SJSA1 (cell line): ENCODE measurements around the gene MED12. TPM values are rescaled to one million over a fixed set of nuclear protein-coding genes. Genes with fewer than 3 reads are reported as not detected.
"Not testable (repeated sequence)": the region's sequence is repeated elsewhere in the genome, so short reads cannot be mapped to it uniquely, and the experiment has no call there.

Experiments
- DNase-seq, 2 experiments: peaks; one replicate each; pipeline ENCODE4 v3.0.0-alpha.2; 2015 to 2020; ENCODE audit warnings: low spot score in 2 of 2, low read depth in 1 of 2
- H3K27ac ChIP-seq: fragments of 250-450 bp; sonication (Bioruptor Pico); 2 replicates; pipeline ENCODE4 v1.5.1; 2020; ENCODE audit warnings: mild to moderate bottlenecking, moderate library complexity
- H3K27me3 ChIP-seq: fragments of 250-450 bp; sonication (Bioruptor Pico); replicated peaks from 2 replicates; pipeline ENCODE4 v1.5.1; 2020; ENCODE audit warnings: mild to moderate bottlenecking, moderate library complexity
- H3K36me3 ChIP-seq: fragments of 250-450 bp; sonication (Bioruptor Pico); 2 replicates; pipeline ENCODE4 v1.5.1; 2020; ENCODE audit warnings: mild to moderate bottlenecking
- H3K4me1 ChIP-seq: fragments of 250-450 bp; sonication (Bioruptor Pico); replicated peaks from 2 replicates; pipeline ENCODE4 v1.6.1; 2021; ENCODE audit warnings: mild to moderate bottlenecking
- H3K4me3 ChIP-seq: fragments of 250-450 bp; sonication (Bioruptor Pico); 2 replicates; pipeline ENCODE4 v1.5.1; 2020; ENCODE audit warnings: mild to moderate bottlenecking
- H3K9me3 ChIP-seq: fragments of 250-450 bp; sonication (Bioruptor Pico); replicated peaks from 2 replicates; pipeline ENCODE4 v1.5.1; 2020; ENCODE audit warnings: mild to moderate bottlenecking
- total RNA-seq: library from RNA; depleted of rRNA; stranded (reverse); fragments of >200 nt; shearing (Covaris generic); gene quantifications from 2 replicates; pipeline ENCODE4 v1.2.3, GENCODE V29; 2014

The MED12 gene
- total RNA-seq, 1 experiment from 2014 or later, result not detected

DNA sequence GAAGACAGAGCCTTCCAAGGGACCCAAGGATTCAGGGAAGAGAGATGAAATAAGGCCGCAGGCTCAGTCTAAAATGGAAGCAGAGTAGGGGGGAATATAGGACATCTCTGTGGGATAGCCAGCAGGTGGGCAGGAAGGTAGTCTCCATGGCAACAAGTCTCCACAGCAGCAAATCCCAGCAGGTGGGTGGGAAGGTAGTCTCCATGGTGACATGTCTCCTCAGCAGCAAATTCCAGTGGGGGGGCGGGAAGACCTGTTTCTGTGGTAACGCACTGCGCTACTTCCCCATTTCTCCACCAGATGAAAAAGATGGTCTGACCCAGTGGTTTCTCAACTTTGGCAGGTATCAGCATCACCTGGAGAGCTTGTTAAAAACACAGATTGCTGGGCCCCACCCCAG is 44.6 kb downstream of the MED12 start:
- no peak for DNase-seq
- no peaks in the 10 kb centered on the region for H3K4me1 ChIP-seq
- no peak overlapping the region for H3K4me3 ChIP-seq
- H3K9me3 ChIP-seq, result no peaks in the 10 kb centered on the region
- H3K27me3 ChIP-seq, result no peaks in the 10 kb centered on the region
- H3K27ac ChIP-seq, result no peak overlapping the region
- no peaks in the 10 kb centered on the region for H3K36me3 ChIP-seq

DNA sequence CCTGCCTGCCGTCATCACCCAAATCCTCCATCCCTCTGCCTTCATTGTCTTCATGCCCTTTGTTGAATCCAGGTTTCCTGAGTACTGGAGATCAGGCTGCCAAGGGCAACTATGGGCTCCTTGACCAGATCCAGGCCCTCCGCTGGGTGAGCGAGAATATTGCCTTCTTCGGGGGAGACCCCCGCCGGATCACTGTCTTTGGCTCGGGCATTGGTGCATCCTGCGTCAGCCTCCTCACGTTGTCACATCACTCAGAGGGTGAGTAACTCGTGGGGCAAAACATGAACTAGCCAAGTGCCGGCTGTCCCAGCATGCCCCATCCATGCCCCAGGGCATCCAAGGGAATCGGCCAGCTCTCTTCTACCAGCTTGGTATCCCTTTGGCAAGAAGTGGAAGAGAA is 45.7 kb downstream of the MED12 start:
- Histone ChIP-seq H3K4me3 (no peak overlapping the region), H3K4me1 (no peaks in the 10 kb centered on the region), H3K27ac (no peak overlapping the region), H3K27me3 (no peaks in the 10 kb centered on the region), H3K36me3 (no peaks in the 10 kb centered on the region), H3K9me3 (no peaks in the 10 kb centered on the region)
- no peak for DNase-seq

DNA sequence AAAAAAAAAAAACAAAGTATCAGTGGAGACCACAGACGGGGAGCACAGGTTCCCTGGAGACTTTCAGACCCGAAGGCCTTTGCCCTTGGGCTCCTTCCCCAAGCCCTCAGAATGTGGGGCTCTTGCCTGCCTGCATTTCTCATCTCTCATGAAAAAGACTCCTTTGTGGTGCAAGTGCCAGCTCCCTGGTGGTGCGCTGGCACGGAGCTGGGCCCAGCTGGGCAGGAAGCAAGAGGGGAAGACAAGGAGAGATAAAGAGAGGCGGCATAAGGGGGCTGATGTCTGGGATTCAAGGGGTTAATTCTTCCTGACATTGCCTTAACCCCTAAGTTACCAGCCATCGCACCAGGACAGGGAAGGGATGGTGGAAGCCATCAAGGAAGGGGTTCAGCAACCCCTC is 48.1 kb downstream of the MED12 start:
- DNase-seq, result no peak
- Histone ChIP-seq H3K4me1 (no peaks in the 10 kb centered on the region), H3K9me3 (no peaks in the 10 kb centered on the region), H3K27ac (no peak overlapping the region), H3K4me3 (no peak overlapping the region), H3K27me3 (no peaks in the 10 kb centered on the region), H3K36me3 (no peaks in the 10 kb centered on the region)

DNA sequence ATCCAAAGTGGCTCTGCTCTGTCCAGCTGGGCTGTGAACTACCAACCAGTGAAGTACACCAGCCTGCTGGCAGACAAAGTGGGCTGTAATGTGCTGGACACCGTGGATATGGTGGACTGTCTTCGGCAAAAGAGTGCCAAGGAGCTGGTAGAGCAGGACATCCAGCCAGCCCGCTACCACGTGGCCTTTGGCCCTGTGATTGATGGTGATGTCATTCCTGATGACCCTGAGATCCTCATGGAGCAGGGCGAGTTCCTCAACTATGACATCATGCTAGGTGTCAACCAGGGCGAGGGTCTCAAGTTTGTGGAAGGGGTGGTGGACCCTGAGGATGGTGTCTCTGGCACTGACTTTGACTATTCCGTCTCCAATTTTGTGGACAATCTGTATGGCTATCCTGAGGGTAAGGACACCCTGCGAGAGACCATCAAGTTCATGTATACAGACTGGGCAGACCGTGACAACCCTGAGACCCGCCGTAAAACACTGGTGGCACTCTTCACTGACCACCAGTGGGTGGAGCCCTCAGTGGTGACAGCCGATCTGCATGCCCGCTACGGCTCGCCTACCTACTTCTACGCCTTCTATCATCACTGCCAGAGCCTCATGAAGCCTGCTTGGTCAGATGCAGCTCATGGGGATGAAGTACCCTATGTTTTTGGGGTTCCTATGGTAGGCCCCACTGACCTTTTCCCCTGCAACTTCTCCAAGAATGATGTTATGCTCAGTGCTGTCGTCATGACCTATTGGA is 48.8 kb downstream of the MED12 start:
- Histone ChIP-seq H3K9me3 (no peaks in the 10 kb centered on the region), H3K27me3 (no peaks in the 10 kb centered on the region), H3K27ac (no peak overlapping the region), H3K36me3 (no peaks in the 10 kb centered on the region), H3K4me3 (no peak overlapping the region), H3K4me1 (no peaks in the 10 kb centered on the region)
- DNase-seq, result no peak

DNA sequence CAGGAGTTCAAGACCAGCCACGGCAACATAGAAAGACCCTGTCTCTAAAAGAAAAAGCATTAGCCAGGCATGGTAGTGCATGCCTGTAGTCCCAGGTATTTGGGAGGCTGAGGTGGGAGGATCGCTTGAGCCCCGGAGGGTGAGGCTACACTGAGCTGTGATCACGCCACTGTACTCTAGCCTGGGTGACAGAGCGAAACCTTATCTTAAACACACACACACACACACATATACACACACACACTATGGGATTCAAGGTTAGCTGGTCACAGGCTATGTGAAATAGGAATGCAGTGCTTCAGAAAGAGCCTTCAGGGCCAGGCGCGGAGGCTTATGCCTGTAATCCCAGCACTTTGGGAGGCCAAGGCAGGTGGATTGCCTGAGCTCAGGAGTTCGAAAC is 49.7 kb downstream of the MED12 start:
- Histone ChIP-seq H3K27ac (no peak overlapping the region), H3K27me3 (no peaks in the 10 kb centered on the region), H3K9me3 (no peaks in the 10 kb centered on the region), H3K4me3 (no peak overlapping the region), H3K4me1 (no peaks in the 10 kb centered on the region), H3K36me3 (no peaks in the 10 kb centered on the region)
- no peak for DNase-seq

DNA sequence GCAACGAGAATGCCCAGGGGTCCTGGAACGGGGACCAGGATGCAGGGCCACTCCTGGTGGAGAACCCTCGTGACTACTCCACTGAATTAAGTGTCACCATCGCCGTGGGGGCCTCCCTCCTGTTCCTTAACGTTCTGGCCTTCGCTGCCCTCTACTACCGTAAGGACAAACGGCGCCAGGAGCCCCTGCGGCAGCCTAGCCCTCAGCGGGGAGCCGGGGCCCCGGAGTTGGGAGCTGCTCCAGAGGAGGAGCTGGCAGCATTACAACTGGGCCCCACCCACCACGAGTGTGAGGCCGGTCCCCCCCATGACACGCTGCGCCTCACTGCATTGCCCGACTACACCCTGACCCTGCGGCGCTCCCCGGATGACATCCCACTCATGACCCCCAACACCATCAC is 51.2 kb downstream of the MED12 start:
- Histone ChIP-seq H3K4me3 (no peak overlapping the region), H3K4me1 (no peaks in the 10 kb centered on the region), H3K9me3 (no peaks in the 10 kb centered on the region), H3K27ac (no peak overlapping the region), H3K36me3 (no peaks in the 10 kb centered on the region), H3K27me3 (no peaks in the 10 kb centered on the region)
- DNase-seq, result no peak

DNA sequence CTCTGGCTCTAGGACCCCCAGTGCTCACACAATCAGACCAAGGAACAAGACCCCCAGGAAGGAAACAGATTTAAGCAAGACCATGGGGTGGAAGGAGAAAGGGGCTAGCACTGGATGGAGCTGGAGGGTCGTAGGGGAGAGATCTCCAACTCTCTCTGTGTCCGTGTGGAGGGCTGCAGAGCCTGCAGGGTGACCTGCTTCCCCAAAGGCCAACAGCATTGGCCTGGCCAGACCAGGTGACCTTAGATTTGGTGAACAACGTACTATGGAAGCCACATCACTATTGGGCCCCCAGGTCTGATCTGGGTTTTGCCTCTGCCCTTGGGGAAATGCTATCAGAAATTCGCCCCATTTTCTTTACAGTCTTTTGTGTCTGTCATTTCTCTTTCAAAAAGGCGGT is 52.3 kb downstream of the MED12 start:
- no peaks in the 10 kb centered on the region for H3K36me3 ChIP-seq
- H3K4me3 ChIP-seq, result no peak overlapping the region
- no peak overlapping the region for H3K27ac ChIP-seq
- no peaks in the 10 kb centered on the region for H3K4me1 ChIP-seq
- no peaks in the 10 kb centered on the region for H3K9me3 ChIP-seq
- H3K27me3 ChIP-seq, result no peaks in the 10 kb centered on the region
- no peak for DNase-seq

DNA sequence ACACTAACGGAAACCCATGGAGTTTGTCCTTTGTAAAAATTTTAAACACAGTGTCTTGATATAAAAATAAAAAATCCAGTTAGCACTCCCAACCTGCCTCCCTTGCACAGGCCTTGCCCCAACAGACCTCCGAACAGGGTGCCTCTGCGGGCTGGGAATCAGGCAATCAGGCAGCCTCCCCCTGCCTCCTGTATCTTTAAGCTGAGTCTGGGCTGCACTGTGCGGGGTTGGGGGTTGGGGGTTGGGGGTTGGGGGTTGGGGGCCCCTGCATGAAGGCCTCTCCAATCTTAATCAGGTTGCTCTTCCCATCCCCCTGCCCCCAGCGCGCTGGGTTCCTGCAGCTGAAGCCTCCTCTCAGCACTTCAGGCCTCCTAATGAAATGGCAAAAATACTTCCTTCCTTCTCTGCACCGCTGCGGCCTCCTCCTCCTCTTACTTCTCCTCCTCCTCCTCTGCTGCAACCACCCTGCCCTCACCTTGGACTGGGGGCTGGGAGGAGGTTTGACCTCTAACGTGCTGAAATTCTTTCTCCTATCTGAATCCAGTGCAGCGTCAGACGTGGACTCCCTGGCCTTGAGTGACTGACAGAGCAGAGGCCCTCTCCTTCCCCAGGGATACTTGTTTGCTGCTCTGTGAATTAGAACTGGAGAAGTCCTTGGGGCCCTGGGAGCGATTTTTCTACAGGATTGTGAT is 52.9 kb downstream of the MED12 start:
- H3K4me3 ChIP-seq, result no peak overlapping the region
- H3K36me3 ChIP-seq, result no peaks in the 10 kb centered on the region
- no peak for DNase-seq
- H3K9me3 ChIP-seq, result no peaks in the 10 kb centered on the region
- no peak overlapping the region for H3K27ac ChIP-seq
- no peaks in the 10 kb centered on the region for H3K4me1 ChIP-seq
- no peaks in the 10 kb centered on the region for H3K27me3 ChIP-seq

DNA sequence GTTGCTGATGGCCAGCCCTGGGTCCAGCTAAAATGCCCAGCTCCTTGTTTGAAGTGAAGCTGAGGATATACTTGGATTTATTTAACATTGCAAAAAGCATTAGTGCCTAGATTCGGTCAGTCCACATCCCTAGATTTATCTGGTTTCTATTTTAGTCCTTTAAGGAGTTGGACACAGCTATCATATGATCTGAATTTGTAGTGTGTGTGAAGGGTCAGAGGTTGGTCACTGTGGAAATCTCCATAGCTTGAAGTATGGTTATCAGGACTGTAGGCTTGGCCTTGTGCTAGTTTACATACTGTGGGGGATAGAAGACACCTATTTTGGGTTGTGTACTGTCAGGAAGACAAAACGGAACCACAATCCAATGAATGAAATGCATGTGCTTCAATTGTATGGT is 55.0 kb downstream of the MED12 start:
- Histone ChIP-seq H3K36me3 (no peaks in the 10 kb centered on the region), H3K4me3 (no peak overlapping the region), H3K9me3 (no peaks in the 10 kb centered on the region), H3K4me1 (no peaks in the 10 kb centered on the region), H3K27me3 (no peaks in the 10 kb centered on the region), H3K27ac (no peak overlapping the region)
- DNase-seq, result no peak

DNA sequence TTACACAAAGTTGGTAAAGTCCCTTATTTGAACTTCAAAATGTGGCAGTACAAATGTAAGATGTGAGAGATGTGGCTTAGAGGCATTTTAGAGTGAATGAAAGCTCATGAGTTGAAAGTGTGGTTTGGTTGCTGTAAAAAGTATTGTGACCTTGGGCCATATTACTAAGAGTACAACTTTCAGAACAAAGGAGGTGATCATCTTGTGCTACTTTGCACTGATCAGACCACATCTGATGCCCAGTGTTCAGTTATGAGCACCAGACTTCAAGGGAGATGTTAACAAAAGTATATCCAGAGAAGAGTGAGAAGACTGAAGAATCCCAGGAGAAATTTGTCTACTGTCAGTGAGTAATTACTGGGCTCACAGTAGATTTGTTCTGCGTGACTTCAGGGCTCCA is 56.4 kb downstream of the MED12 start:
- no peak for DNase-seq
- H3K4me1 ChIP-seq, result no peaks in the 10 kb centered on the region
- no peaks in the 10 kb centered on the region for H3K27me3 ChIP-seq
- H3K4me3 ChIP-seq, result no peak overlapping the region
- H3K9me3 ChIP-seq, result no peaks in the 10 kb centered on the region
- H3K36me3 ChIP-seq, result no peaks in the 10 kb centered on the region
- no peak overlapping the region for H3K27ac ChIP-seq

DNA sequence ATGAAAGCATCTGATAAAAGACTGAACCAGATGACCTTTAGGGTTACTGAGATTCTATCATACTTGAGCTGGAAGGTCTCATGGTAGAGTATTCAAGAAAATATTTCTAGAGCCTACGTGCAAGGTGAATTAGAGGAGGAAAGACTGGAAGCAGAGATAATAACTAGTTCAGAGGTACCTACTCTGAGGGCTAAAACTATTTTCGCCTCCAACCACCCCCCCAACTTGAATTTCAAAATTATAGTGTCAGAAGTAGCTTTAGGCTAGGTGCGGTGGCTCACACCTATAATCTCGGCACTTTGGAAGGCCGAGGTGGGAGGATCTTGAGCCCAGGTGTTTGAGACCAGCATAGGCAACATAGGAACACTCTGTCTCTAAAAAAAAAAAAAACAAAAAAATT is 57.1 kb downstream of the MED12 start:
- DNase-seq, result no peak
- H3K9me3 ChIP-seq, result no peaks in the 10 kb centered on the region
- H3K27ac ChIP-seq, result no peak overlapping the region
- no peaks in the 10 kb centered on the region for H3K4me1 ChIP-seq
- no peaks in the 10 kb centered on the region for H3K36me3 ChIP-seq
- H3K27me3 ChIP-seq, result no peaks in the 10 kb centered on the region
- H3K4me3 ChIP-seq, result no peak overlapping the region

DNA sequence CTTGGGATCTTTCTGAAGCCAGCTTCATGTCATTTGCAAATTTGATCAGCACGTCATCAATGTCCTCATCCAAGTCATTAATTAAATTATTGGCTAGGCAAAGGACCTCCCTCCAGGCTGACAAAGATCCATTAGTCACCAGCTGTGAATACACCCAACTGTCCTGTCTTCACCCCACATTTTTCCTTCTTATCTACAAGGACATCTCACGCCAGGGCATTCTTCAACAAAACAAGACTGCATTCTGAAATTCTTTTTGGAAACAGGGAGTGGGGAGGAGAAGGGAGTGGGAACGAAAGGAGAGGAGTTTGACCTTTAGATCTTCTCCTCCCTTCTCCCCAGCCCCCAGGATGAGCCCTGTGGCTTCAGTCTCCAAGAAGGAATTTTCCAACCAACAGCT is 58.9 kb downstream of the MED12 start:
- H3K9me3 ChIP-seq, result no peaks in the 10 kb centered on the region

DNA sequence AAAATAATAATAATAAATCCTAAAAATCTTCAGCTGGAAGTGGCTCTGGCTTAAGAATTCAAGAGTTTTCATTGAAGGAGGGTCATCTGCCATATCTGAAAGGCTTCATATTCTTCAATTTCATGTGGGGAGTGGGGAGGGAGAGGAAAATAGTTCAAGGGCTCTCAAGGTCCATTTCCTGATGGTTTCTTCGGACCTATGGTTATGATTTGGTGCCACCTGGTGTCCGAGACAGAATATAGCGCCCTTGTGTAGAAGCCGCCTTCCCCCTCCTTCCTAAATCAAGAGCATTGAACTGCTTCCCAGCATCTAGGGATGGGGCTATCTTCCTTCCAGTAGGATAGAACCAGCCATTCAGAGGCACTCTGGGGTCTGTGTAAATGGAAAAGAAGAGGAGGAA is 60.5 kb downstream of the MED12 start:
- H3K4me1 ChIP-seq, result no peaks in the 10 kb centered on the region
- H3K27ac ChIP-seq, result no peak overlapping the region
- no peaks in the 10 kb centered on the region for H3K9me3 ChIP-seq
- no peak overlapping the region for H3K4me3 ChIP-seq
- H3K36me3 ChIP-seq, result no peaks in the 10 kb centered on the region
- no peaks in the 10 kb centered on the region for H3K27me3 ChIP-seq
- no peak for DNase-seq

More for the DNA sequence above, 58.9 kb downstream of the MED12 start:
- no peaks in the 10 kb centered on the region for H3K36me3 ChIP-seq
- H3K4me3 ChIP-seq, result no peak overlapping the region
- H3K4me1 ChIP-seq, result no peaks in the 10 kb centered on the region
- no peak overlapping the region for H3K27ac ChIP-seq
- no peak for DNase-seq
- no peaks in the 10 kb centered on the region for H3K27me3 ChIP-seq

DNA sequence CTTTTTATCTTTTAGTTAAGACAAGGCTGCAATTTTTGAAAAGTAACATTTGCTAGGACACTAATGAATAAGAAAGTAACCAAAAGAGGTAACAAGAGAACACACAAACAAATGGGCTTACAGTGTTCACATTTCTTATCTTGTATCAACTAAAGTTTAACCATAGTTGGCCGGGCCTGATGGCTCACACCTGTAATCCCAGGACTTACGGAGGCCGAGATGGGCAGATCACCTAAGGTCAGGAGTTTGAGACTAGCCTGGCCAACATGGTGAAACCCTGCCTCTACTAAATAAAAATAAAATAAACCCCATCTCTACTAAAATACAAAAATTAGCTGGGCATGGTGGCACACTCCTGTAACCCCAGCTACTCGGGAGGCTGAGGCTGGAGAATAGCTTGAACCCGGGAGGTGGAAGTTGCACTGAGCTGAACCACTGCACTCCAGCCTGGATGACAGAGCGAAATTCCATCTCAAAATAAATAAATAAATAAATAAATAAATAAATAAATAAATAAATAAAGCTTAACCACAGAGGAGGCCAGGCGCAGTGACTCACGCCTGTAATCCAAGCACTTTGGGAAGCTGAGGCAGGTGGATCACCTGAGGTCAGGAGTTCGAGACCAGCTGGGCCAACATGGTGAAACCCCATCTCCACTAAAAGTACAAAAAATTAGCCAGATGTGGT is 62.3 kb downstream of the MED12 start:
- H3K27ac ChIP-seq, H3K4me1 ChIP-seq, H3K4me3 ChIP-seq, H3K9me3 ChIP-seq, DNase-seq, H3K27me3 ChIP-seq, H3K36me3 ChIP-seq: not testable (repeated sequence)
